ENCODE measurements around the gene LRRC27.

DNA sequence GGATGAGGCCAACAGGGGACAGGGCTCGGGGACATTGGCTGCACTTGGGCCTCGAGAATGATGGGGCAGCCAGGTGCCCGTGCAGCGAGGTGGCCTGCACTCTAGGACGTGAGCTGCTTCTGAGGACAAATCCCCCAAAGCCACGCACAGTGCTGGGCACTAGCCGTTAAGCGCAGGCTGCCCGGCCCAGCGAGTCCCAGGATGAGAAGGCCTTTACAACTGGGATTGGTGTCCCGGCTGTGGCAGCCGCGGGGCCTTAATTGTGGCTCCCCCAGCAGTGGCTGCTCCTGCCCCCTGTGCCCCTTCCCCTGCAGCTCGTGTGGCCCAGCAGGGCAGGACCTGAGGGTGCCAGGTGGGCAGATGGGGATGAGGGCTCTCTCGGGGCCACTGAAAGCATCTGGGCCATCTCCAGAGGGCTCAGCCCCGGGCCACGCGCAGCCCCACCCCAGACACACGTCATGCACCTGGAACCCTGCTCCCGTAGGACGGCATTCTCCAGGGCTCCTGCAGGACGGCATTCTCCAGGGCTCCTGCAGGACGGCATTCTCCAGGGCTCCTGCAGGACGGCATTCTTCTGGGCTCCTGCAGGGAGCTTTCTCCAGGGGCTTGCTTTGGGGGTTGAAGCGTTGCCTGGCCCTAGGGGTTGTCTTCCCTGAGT lies 71.6 kb downstream of the LRRC27 start:
- no peak for TF ChIP-seq ESRRG (CRISPR knock-in tag; IDR thresholded peaks at IDR 0.05)
- no peak for TF ChIP-seq TOX (CRISPR knock-in tag; IDR thresholded peaks at IDR 0.05; ENCODE audit: borderline replicate concordance)
- TF ChIP-seq CSDC2 (CRISPR knock-in tag; IDR thresholded peaks at IDR 0.05), result no peak
- TF ChIP-seq ZNF70 (CRISPR knock-in tag; IDR thresholded peaks at IDR 0.05), result no peak
- TF ChIP-seq, protein P1, sequence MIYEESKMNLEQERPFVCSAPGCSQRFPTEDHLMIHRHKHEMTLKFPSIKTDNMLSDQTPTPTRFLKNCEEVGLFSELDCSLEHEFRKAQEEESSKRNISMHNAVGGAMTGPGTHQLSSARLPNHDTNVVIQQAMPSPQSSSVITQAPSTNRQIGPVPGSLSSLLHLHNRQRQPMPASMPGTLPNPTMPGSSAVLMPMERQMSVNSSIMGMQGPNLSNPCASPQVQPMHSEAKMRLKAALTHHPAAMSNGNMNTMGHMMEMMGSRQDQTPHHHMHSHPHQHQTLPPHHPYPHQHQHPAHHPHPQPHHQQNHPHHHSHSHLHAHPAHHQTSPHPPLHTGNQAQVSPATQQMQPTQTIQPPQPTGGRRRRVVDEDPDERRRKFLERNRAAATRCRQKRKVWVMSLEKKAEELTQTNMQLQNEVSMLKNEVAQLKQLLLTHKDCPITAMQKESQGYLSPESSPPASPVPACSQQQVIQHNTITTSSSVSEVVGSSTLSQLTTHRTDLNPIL (CRISPR knock-in tag; IDR thresholded peaks at IDR 0.05; ENCODE audit: low read depth), result no peak
- TF ChIP-seq, protein P2, sequence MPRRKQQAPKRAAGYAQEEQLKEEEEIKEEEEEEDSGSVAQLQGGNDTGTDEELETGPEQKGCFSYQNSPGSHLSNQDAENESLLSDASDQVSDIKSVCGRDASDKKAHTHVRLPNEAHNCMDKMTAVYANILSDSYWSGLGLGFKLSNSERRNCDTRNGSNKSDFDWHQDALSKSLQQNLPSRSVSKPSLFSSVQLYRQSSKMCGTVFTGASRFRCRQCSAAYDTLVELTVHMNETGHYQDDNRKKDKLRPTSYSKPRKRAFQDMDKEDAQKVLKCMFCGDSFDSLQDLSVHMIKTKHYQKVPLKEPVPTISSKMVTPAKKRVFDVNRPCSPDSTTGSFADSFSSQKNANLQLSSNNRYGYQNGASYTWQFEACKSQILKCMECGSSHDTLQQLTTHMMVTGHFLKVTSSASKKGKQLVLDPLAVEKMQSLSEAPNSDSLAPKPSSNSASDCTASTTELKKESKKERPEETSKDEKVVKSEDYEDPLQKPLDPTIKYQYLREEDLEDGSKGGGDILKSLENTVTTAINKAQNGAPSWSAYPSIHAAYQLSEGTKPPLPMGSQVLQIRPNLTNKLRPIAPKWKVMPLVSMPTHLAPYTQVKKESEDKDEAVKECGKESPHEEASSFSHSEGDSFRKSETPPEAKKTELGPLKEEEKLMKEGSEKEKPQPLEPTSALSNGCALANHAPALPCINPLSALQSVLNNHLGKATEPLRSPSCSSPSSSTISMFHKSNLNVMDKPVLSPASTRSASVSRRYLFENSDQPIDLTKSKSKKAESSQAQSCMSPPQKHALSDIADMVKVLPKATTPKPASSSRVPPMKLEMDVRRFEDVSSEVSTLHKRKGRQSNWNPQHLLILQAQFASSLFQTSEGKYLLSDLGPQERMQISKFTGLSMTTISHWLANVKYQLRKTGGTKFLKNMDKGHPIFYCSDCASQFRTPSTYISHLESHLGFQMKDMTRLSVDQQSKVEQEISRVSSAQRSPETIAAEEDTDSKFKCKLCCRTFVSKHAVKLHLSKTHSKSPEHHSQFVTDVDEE (CRISPR knock-in tag; IDR thresholded peaks at IDR 0.05), result no peak
- TF ChIP-seq ZFP3 (CRISPR knock-in tag; IDR thresholded peaks at IDR 0.05), result no peak
- TF ChIP-seq, protein P3, sequence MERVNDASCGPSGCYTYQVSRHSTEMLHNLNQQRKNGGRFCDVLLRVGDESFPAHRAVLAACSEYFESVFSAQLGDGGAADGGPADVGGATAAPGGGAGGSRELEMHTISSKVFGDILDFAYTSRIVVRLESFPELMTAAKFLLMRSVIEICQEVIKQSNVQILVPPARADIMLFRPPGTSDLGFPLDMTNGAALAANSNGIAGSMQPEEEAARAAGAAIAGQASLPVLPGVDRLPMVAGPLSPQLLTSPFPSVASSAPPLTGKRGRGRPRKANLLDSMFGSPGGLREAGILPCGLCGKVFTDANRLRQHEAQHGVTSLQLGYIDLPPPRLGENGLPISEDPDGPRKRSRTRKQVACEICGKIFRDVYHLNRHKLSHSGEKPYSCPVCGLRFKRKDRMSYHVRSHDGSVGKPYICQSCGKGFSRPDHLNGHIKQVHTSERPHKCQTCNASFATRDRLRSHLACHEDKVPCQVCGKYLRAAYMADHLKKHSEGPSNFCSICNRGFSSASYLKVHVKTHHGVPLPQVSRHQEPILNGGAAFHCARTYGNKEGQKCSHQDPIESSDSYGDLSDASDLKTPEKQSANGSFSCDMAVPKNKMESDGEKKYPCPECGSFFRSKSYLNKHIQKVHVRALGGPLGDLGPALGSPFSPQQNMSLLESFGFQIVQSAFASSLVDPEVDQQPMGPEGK (CRISPR knock-in tag; IDR thresholded peaks at IDR 0.05; ENCODE audit: borderline replicate concordance), result no peak
- TF ChIP-seq RARB (CRISPR knock-in tag; IDR thresholded peaks at IDR 0.05), result no peak
- no peak for TF ChIP-seq ZNF8 (CRISPR knock-in tag; IDR thresholded peaks at IDR 0.05)
- no peak for TF ChIP-seq ZNF565 (CRISPR knock-in tag; conservative IDR thresholded peaks at IDR 0.05; ENCODE audit: low read depth)
- TF ChIP-seq, protein P4, sequence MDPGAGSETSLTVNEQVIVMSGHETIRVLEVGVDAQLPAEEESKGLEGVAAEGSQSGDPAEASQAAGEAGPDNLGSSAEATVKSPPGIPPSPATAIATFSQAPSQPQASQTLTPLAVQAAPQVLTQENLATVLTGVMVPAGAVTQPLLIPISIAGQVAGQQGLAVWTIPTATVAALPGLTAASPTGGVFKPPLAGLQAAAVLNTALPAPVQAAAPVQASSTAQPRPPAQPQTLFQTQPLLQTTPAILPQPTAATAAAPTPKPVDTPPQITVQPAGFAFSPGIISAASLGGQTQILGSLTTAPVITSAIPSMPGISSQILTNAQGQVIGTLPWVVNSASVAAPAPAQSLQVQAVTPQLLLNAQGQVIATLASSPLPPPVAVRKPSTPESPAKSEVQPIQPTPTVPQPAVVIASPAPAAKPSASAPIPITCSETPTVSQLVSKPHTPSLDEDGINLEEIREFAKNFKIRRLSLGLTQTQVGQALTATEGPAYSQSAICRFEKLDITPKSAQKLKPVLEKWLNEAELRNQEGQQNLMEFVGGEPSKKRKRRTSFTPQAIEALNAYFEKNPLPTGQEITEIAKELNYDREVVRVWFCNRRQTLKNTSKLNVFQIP (CRISPR knock-in tag; IDR thresholded peaks at IDR 0.05; ENCODE audit: borderline replicate concordance, low read depth), result no peak
